ENCODE results near the gene PPP2R2D.

DNA sequence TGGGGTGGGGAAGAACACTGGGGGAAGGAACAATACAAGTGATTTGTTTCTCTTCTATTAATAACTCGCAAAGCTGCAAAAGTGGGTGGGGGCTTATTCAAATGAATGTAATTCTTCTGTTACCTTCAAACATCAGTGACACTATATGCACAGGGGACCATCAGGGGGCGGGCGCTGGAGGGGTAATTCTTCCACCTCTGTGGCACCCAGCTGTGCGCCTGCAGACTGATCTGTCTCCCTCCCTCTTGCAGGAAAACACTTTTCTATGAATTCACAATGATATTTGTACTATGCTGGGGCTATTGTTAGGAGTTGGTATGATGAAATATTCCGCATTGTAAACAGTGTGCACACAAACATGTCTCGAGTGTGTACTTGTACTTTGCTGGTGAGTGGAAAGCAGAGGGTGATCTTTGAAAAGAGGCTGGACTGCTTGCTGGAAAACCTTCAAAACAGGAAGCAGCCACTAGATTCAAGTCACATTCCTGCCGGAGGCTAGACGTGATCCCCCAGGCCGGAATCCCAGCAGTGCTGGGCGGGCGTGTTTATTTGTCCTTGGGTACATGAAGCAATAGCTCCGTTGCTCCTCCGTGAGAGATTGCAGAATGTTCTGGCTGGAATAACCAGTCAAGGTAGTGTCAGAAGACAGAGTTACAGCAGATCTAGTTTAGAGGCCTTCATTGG lies 96.7 kb downstream of the PPP2R2D start:
- TF ChIP-seq CTCF (IDR thresholded peaks at IDR 0.05) = no peak
- TF ChIP-seq HMGXB4 (CRISPR knock-in tag; IDR thresholded peaks at IDR 0.05) = no peak

Data from WTC11 (cell line).